HL-60 (cell line): ENCODE results near the gene KANK4.

Source experiments
- DNase-seq, 2 experiments: peaks; one replicate each; pipeline ENCODE4 v3.0.0-alpha.2; 2010 to 2020; ENCODE audit warnings: low read depth in 1 of 2, low spot score in 1 of 2
- H3K27ac ChIP-seq: fragments of 250-450 bp; sonication (Bioruptor Pico); replicated peaks from 2 replicates; pipeline ENCODE4 v1.5.1; 2020; ENCODE audit warnings: mild to moderate bottlenecking, moderate library complexity
- H3K27me3 ChIP-seq: fragments of 250-450 bp; sonication (Bioruptor Pico); 2 replicates; pipeline ENCODE4 v1.5.1; 2021; ENCODE audit warnings: mild to moderate bottlenecking, moderate library complexity; ENCODE audit not compliant: insufficient read depth, poor library complexity, severe bottlenecking
- H3K4me3 ChIP-seq: replicated peaks from 2 replicates; pipeline ENCODE4 v1.5.1; 2011; ENCODE audit warnings: mild to moderate bottlenecking, control low read depth, low read length; ENCODE audit not compliant: insufficient read depth
- CTCF ChIP-seq: IDR thresholded peaks from one replicate; pipeline ENCODE4 v1.5.1; 2011; ENCODE audit warnings: low read length, control low read depth, inconsistent platforms; ENCODE audit not compliant: insufficient read depth
- GABPA ChIP-seq: IDR thresholded peaks from 2 replicates; pipeline ENCODE4 v1.6.1; 2012; ENCODE audit warnings: low read depth
- POLR2AphosphoS5 ChIP-seq: IDR thresholded peaks from 2 replicates; pipeline ENCODE4 v1.6.1; 2012; ENCODE audit warnings: low read depth
- REST ChIP-seq: IDR thresholded peaks from 2 replicates; pipeline ENCODE4 v1.6.1; 2012; ENCODE audit warnings: low read depth; ENCODE audit not compliant: insufficient replicate concordance
- SPI1 ChIP-seq: IDR thresholded peaks from 2 replicates; pipeline ENCODE4 v1.6.1; 2012; ENCODE audit warnings: low read depth, mild to moderate bottlenecking, borderline replicate concordance

KANK4 gene

GRCh38 chr1:62188111-62188510, 131.1 kb downstream of the KANK4 start:
- no peak overlapping the region for H3K27ac ChIP-seq
- H3K27me3 ChIP-seq, result no peaks in the 10 kb centered on the region
- H3K4me3 ChIP-seq, result no peak overlapping the region
- no peak for DNase-seq
- TF ChIP-seq GABPA (no peak), CTCF (no peak), POLR2AphosphoS5 (no peak), REST (no peak), SPI1 (no peak)

GRCh38 chr1:62187548-62187947, 131.7 kb downstream of the KANK4 start:
- no peak overlapping the region for H3K4me3 ChIP-seq
- TF ChIP-seq GABPA (no peak), REST (no peak), CTCF (no peak), POLR2AphosphoS5 (no peak), SPI1 (no peak)

More at GRCh38 chr1:62187548-62187947, 131.7 kb downstream of the KANK4 start:
- no peak for DNase-seq
- H3K27me3 ChIP-seq, result no peaks in the 10 kb centered on the region
- H3K27ac ChIP-seq, result no peak overlapping the region
